Epithelial cell of prostate (primary cell): ENCODE measurements around the gene NSMCE4A.
"Not testable (repeated sequence)": the region's sequence is repeated elsewhere in the genome, so short reads cannot be mapped to it uniquely, and the experiment has no call there.

ENCODE experiments used
- DNase-seq: peaks from one replicate; pipeline ENCODE4 v3.0.0-alpha.2; 2011; ENCODE audit warnings: low read depth, low spot score
- H3K27ac ChIP-seq: fragments of 450-650 bp; 2 replicates; pipeline ENCODE4 v1.5.1; 2017; ENCODE audit warnings: mild to moderate bottlenecking

NSMCE4A gene

DNA sequence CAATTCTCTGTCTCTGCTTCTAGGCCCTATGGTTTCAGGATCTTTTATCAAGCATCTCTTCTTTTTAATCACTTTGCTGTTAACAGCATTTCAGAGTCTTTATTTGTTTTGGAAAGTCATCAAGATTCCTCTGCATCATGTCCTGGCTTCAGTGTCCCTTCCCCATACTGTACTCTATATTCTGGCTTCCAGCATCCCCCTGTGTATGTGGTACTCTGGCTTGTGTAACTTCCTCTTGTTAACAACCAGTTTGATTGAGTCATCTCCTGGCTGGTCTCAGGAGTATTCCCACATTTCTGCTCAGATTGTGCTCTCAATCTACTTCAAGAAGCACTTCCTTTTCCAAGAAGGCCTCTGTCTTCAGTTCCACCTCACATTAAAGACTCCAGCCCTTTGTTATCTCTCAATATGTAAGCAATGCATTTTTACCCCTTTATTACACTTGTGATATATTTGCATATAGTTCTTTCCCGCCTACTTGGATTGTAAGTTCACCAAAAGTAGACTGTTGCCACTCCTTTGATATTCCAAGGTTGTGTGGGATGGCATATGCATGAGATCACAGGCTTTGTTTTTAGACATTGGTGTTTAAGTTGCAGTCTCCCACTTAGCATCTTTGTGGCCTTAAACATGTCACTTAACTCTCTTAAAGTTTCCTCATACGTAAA lies 32.1 kb downstream of the NSMCE4A start:
- H3K27ac ChIP-seq, result peak overlapping the region; percentile 8
- DNase-seq, result no peak

DNA sequence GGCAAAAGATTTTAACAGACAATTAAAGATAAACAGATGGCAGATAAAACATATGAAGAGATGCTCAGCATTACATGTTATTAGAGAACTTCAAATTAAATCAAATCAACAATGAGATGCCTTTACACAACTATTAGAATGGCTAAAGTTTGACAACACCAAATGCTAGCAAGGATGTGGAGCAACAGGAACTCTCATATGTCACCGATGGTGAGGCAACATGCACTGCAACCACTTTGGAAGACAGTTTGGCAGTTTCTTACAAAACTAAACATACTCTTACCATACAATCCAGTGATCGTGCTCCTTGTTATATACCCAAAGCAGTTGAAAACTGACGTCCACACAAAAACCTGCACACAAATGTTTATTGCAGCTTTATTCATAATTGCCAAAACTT lies 33.5 kb downstream of the NSMCE4A start:
- no peak overlapping the region for H3K27ac ChIP-seq
- no peak for DNase-seq

DNA sequence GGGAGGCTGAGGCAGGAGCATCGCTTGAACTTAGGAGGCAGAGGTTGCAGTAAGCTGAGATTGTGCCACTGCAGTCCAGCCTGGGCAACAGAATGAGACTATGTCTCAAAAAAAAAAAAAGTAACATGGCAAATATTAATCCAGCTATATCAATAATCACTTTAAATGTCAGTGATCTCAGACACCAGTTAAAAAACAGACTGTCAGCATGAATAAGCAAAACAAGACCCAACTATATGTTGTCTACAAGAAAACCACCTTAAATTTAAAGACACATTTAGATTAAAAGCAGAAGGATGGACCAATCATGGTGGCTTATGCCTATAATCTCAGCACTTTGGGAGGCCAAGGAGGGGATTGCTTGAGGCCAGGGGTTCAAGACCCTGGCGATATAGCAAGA lies 38.7 kb downstream of the NSMCE4A start:
- DNase-seq, result no peak
- no peak overlapping the region for H3K27ac ChIP-seq

DNA sequence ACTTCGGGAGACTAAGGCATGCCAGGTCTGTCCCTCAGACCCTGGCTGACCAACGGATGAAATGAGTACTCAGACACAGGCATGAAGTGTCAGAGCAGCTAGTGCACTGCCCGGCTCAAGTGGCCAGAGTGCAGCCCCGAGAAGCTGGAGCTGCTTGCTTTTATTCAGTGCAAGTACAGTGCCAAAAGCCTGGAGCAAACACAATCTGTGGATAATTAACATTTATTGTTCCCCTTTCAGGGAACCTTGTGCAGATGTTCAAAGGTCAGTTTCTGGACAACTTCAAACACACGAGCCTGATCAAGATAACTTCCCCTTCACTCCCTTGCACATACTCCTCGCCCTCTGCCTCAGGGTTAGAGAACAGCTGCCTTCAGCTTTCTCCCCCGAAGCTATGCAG lies 39.3 kb downstream of the NSMCE4A start:
- no peak for DNase-seq
- H3K27ac ChIP-seq, result no peak overlapping the region

DNA sequence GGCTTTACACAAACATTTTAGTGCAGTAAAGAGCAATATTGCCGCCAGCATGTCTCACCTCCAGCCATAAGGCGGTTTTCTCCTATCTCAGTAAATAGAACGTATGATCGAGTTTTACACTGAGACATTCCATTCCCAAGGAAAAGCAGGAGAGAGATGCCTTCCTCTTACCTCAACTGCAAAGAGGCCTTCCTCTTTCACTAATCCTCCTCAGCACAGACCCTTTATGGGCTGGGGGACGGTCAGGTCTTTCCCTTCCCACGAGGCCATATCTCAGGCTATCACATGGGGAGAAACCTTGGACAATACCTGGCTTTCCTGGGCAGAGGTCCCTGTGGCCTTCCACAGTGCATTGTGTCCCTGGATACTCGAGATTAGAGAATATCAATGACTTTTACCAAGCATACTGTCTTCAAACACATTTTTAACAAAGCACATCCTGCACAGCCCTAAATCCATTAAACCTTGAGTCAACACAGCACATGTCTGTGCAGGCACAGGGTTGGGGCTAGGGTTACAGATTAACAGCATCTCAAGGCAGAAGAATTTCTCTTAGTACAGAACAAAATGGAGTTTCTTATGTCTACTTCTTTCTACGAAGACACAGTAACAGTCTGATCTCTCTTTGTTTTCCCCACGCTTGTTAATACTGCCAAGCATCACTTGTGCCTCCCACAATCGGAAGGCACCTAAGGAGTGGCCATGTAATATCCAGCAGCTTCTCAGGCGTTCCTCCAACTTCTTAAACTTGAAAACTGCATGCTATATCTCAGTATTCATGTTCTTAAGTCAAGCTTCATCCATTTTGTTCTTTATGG lies 44.5 kb downstream of the NSMCE4A start:
- H3K27ac ChIP-seq, result peak overlapping the region; percentile 96
- not testable (repeated sequence) for DNase-seq

DNA sequence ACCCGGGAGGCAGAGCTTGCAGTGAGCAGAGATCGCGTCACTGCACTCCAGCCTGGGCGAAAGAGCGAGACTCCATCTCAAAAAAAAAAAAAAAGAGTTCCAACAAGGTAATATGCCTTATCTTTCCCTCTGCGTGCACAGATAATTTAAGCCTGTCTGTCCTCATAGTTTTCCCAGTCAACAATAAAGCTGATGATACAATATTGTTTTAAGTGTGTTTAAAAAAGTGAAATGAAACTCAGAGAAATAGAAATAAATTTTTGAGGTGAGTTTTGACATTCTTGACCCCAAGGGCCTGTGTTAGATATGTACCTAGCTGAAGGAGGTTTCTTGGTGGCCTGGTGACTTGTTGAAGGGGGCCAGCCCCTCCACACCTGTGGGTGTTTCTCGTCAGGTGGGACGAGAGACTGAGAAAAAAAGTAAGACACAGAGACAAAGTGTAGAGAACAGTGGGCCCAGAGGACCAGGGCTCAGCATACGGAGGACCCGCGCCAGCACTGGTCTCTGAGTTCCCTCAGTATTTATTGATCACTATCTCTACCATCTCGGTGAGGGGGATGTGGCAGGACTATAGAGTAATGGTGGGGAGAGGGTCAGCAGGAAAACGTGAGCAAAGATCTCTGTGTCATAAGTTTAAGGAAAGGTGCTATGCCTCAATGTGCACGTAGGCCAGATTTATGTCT lies 45.3 kb downstream of the NSMCE4A start:
- H3K27ac ChIP-seq, result peak overlapping the region; percentile 96
- not testable (repeated sequence) for DNase-seq

DNA sequence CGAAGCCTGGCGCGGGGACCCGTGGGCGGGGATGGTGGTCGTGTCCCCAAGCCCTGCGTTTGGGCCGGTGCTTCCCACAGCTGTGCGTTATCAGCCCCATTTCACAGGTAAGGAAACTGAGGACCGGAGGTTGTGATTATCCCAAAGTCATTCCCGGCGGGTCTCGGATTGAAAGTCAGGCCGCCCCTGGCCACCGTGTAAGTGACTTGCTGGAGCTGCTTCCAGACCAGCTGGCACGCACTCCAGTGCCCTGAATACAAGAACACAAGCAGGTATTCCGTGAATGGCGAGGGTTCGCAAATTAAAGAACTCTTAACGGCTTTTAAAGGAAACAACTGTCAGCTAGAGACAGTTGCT lies 46.5 kb downstream of the NSMCE4A start:
- peak overlapping the region; percentile 96 for H3K27ac ChIP-seq
- no peak for DNase-seq

DNA sequence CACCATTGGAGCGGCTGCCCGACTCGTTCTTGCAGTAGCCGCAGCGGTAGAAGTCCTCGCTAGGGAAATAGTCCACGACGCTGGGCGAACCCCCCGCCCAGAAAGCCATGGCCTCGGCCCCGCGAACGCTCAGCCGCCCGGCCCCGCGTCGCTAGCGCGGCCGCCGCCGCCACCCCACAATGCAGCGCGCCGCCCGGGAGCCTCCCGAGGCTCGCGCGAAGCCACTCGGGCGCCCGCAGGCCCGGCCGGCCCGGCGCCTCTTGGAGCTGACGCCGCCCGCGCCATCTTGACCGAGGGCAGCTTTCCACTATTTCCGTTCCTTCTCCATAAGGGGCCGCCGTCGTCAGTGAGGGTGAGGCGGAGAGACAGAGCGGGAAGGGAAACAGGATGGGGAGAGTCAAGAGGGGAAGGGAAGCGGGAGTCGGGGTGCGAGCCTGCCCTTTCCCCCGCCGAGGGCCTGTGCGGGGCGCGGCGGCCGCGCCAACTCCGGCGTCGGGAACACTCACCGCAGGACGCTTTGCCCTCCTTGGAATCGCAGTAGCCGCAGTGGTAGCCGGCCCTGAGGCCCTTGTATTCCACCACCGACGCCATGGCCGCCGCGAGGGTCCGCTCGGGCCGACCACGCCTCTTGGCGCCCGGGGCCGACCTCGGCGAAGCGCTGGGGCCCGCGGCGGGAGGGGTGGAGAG lies 47.0 kb downstream of the NSMCE4A start, which contains the start of gene ATE1:
ATE1 (minus strand) TSS at position 191 of the 687 bp plus-strand sequence; CDS start at position 109, 82 bp downstream.
- H3K27ac ChIP-seq, result peak within 1 kb of the TSS; percentile 96
- DNase-seq, result peak; percentile 39

DNA sequence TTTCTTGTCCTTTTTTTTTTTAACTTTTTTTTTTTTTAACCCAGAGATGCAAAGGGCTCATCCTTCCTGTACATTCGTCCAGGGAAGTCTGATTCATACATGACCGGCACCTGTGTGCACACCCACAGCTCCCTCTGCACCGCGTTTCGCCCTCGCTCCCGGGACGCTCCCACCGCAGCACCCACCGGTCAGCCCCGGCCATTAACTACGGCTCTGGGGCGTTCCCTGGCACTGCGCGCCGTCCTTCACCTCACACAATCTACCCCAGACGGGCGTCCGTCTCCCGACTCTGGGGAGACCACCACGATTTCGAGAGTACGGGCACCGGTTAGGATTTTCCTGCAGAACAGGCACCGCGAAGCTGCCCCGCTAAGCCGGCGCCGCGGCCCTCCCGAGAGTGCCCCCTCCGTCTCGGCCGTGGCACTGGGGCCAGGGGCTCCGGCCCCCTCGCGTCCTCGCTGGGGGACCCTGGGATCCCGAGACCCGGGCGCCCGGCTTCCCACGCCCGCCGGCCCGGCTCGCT lies 47.6 kb downstream of the NSMCE4A start:
- peak overlapping the region; percentile 96 for H3K27ac ChIP-seq
- DNase-seq, result peak; percentile 20

DNA sequence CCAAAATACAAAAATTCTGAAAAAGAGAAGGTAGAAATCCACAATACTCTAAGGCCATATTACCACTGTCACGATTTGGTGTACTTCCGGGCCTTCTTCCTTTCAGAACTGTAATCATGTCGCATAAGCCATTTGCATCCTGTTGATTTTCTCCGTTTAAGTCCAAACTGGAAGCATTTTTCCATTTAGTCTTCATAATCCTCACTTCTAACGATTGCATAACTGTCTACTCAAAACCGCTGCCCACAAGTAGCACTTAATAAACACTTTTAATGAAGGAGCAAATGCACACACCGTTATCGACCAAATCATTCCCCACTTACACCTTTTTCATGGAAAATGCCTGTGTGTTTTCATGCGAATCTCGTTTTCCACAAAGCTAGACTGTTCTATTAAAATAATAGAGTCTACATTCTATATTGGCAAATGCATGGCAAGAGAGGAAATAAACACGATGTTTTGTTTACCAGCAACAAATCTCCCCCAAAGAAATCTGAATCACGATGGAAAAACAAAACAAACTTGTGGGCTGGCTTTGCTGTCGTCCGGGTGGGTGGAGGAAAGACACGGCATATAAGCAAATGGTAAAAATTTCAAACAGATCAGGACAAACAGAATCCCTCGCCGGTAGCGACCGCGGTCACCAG lies 48.2 kb downstream of the NSMCE4A start:
- no peak for DNase-seq
- peak overlapping the region; percentile 96 for H3K27ac ChIP-seq

DNA sequence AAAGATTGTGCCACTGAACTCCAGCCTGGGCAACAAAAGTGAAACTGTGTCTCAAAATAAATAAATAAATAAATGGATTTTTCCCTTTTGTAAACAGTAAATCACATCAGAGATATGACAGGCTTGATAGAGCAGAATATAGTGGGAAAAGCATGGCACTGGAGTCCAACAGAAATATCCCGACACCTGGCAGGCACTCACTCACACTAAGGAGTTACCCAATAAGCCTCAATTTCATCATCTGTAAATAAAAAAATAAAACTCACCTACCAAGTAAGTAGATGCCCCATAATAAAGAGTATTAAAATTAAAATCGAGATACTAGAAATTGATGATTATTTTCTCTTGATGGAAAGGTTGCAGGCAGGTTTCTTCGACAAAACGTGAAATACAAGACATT lies 48.9 kb downstream of the NSMCE4A start:
- DNase-seq, result no peak
- peak overlapping the region; percentile 96 for H3K27ac ChIP-seq

DNA sequence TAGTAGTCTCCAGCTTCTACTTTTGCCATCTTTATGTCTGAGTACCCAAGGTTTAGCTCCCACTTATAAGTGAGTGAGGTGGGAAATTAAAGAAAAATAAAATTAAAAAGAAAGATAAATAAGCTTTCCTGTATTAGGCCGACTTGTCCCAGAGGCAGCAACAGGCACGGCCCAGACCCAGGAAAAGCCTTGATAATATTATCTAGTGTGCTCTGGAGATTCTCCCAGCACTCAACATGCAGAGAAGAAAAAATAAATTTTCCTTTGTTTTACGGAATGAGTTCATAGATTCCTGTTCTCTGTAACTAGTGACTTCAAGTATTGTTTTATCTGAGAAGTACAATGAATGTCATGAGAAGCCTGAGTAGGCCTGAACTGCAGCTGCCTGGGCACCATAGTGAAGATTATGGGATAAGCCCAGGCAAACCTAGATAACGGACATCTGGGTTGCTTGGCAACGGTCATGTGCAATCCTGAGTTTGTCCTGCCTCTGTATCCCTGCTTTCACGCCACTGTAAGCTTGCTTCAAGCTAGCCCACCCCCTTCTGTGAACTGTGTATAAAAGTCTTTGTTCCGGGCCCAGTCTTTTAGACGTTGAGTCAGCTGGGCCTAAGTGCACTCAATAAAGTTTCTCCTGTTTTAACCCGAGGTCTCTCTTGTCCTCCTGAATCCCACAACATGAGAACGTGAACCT lies 53.6 kb downstream of the NSMCE4A start:
- H3K27ac ChIP-seq, result no peak overlapping the region
- DNase-seq, result no peak

DNA sequence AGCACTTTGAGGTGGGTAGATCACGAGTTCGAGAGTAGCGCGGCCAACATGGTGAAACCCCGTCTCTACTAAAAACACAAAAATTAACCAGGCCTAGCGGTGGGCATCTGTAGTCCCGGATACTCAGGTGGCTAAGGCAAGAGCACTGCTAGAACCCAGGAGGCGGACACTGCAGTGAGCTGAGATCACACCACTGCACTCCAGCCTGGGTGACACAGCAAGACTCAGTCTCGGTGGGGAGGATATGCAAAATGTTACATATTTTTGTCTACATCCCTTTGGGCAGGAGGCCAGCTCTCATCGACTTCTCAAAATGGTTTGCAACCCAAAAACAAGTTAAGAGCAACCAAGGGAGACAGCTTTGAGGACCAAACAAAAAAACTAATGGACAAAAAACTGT lies 55.4 kb downstream of the NSMCE4A start:
- H3K27ac ChIP-seq, result no peak overlapping the region
- no peak for DNase-seq

DNA sequence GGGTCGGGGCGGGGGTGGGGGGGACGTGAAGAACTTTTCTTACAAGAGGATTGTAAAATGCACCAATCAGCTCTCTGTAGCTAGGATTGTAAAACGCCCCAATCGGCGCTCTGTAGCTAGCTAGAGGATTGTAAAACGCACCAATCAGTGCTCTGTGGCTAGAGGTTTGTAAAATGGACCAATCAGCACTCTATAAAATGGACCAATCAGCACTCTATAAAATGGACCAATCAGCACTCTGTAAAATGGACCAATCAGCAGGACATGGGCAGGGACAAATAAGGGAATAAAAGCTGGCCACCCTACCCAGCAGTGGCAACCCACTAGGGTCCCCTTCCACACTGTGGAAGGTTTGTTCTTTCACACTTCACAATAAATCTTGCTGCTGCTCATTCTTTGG lies 56.2 kb downstream of the NSMCE4A start:
- DNase-seq, H3K27ac ChIP-seq: not testable (repeated sequence)

DNA sequence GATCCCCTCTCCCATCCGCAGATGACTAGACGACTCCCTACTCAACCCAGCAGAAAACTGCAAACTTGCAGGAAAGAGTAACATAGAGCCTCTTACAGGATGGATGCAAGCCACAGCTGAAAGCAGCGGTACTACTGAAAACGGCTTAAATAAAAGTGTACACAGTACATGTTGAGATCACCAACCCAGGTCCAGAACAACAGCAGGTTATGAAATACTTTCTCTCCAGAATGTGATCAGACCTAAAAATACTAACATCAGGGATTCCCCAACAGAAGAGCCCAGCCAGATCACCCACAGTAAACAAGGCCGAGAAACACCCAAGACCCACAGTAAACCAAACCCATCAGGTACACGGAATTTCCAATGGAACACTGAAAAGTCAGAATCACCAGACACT lies 60.4 kb downstream of the NSMCE4A start:
- DNase-seq, result no peak

DNA sequence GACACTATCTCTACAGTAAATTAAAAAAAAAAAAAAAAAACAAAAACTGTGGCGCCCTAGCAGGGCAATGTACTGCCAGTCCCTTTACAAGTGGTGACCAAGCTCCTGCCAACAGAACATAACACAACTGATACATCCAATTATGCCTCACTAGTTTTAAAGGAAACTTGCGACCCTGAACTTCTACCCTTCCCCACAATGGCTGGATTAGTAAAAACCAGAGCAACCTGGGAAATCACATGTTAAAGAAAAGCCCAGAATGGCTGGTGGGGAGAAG lies 63.7 kb downstream of the NSMCE4A start:
- no peak for DNase-seq
- H3K27ac ChIP-seq, result no peak overlapping the region

More for the DNA sequence above, 60.4 kb downstream of the NSMCE4A start:
- H3K27ac ChIP-seq, result no peak overlapping the region

DNA sequence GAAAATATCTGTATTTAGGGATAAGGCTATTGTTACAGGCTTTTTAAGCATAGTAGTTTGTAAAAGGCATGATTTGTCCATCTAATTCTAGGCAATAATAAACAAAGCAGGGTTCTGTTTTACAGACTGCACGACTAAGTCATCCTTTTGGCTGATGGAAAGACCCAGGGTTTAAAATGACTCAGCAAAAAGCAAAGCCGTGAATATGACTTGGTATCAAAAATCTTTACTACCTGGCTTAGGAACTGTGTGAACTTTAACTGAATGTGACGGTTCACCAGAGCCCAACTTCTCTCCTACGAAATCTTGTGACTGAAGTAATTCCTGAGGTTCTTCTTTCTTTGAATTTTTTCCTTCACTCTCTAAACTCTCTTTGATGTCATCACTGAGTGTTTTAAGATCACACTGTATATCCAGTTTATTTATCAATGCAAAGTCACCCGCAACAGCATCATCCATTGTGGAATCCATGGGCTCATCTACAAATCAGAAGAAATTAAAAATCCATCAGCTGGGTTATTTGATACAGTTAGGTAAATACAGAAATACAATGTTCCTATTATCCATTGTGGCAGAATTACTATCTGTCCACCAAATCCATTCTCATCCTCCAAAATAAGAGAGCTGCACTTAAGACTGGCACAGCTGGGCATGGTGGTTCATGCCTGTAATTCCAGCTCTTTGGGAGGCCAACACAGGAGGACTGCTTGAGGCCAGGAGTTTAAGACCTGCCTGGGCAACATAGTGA lies 64.2 kb downstream of the NSMCE4A start:
- H3K27ac ChIP-seq, result no peak overlapping the region

More for the DNA sequence above, 64.2 kb downstream of the NSMCE4A start:
- DNase-seq, result no peak
